ENCODE data around the gene SETBP1. TPM values are rescaled to one million over a fixed set of nuclear protein-coding genes. Genes with fewer than 3 reads are reported as not detected.

SETBP1 gene
- total RNA-seq, 1 donor from 2014 or later: 12.4 TPM

DNA sequence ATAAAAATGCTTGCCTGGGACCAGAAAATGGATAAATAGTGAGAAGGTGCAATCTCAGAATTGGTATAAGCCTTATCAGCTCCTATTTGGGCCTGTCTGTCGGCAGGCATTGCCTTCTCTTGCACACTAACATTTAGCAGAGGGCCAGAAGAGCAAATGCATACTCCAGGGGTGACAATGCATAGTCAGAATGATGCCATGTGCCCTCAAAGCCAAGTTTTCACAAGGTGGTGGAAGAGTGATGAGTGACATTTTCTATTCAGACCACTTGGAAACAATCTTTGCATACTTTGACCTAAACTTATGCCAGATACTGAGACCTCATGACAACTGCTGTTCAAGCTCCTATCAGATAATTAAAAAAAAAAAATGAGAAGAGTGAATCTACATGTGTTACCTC is 276.3 kb downstream of the SETBP1 start:
- Histone ChIP-seq H3K79me2 (ENCODE audit: insufficient read depth, low read length) (no peaks in the 10 kb centered on the region), H3K4me2 (ENCODE audit: low read length) (no peak overlapping the region), H3K27me3 (ENCODE audit: insufficient read depth, low read length) (no peaks in the 10 kb centered on the region), H3K4me3 (ENCODE audit: insufficient read depth, low read depth, low read length) (no peak overlapping the region), H4K20me1 (ENCODE audit: insufficient read depth, low read length) (no peaks in the 10 kb centered on the region), H3K36me3 (ENCODE audit: insufficient read depth, low read length) (no peaks in the 10 kb centered on the region), H3K27ac (ENCODE audit: low read depth, low read length) (no peak overlapping the region), H3K9ac (ENCODE audit: low read length) (no peak overlapping the region), H3K4me1 (ENCODE audit: insufficient read depth, low read length) (peaks cover 6% of the 10 kb centered on the region), H3K9me3 (ENCODE audit: insufficient read depth, low read depth, low read length) (no peaks in the 10 kb centered on the region), H2AFZ (ENCODE audit: low read depth, low read length) (no peak overlapping the region)
- H3K4me3 Mint-ChIP-seq (ENCODE audit: unreplicated experiment): no peak overlapping the region
- peaks cover 7% of the 10 kb centered on the region for H3K36me3 Mint-ChIP-seq (ENCODE audit: low read depth, unreplicated experiment)
- H3K9me3 Mint-ChIP-seq (ENCODE audit: unreplicated experiment): peaks cover 1% of the 10 kb centered on the region
- H3K27me3 Mint-ChIP-seq (ENCODE audit: low read depth, unreplicated experiment): no peaks in the 10 kb centered on the region
- DNase-seq (ENCODE audit: low read depth) (no peak), FAIRE-seq (no peak)
- peaks cover 5% of the 10 kb centered on the region for H3K4me1 Mint-ChIP-seq (ENCODE audit: low read depth, unreplicated experiment)
- no peak for TF ChIP-seq EZH2 (IDR thresholded peaks at IDR 0.05; ENCODE audit: insufficient read depth, low read length)
- TF ChIP-seq, protein P1, sequence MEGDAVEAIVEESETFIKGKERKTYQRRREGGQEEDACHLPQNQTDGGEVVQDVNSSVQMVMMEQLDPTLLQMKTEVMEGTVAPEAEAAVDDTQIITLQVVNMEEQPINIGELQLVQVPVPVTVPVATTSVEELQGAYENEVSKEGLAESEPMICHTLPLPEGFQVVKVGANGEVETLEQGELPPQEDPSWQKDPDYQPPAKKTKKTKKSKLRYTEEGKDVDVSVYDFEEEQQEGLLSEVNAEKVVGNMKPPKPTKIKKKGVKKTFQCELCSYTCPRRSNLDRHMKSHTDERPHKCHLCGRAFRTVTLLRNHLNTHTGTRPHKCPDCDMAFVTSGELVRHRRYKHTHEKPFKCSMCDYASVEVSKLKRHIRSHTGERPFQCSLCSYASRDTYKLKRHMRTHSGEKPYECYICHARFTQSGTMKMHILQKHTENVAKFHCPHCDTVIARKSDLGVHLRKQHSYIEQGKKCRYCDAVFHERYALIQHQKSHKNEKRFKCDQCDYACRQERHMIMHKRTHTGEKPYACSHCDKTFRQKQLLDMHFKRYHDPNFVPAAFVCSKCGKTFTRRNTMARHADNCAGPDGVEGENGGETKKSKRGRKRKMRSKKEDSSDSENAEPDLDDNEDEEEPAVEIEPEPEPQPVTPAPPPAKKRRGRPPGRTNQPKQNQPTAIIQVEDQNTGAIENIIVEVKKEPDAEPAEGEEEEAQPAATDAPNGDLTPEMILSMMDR (IDR thresholded peaks at IDR 0.05; ENCODE audit: insufficient read depth, low read depth, low read length): no peak
- no peak overlapping the region for H3K27ac Mint-ChIP-seq (ENCODE audit: unreplicated experiment)

DNA sequence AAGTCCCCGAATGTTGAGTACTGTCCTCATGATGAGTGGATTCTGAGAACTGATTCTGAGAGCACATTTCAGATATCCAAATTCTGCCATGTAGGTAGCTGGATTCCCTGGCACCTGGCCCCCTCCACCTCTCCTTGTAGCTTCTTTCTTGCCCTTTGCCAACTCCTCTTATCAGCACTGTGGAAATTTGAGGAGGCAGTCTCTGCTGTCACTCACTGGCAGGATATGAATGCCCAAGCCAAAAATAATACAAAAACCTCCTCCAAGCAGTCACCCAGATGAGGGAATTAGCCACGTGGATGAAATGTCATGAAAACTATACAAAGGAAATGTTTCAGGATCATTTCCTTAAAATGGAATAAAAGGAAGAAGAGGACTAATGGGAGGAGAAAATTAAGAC is 276.8 kb downstream of the SETBP1 start:
- H2AFZ ChIP-seq (ENCODE audit: low read depth, low read length): no peak overlapping the region
- no peak for TF ChIP-seq EZH2 (IDR thresholded peaks at IDR 0.05; ENCODE audit: insufficient read depth, low read length)
- Mint-ChIP-seq H3K27ac (ENCODE audit: unreplicated experiment) (no peak overlapping the region), H3K9me3 (ENCODE audit: unreplicated experiment) (peaks cover 1% of the 10 kb centered on the region), H3K4me3 (ENCODE audit: unreplicated experiment) (no peak overlapping the region), H3K36me3 (ENCODE audit: low read depth, unreplicated experiment) (peaks cover 6% of the 10 kb centered on the region), H3K4me1 (ENCODE audit: low read depth, unreplicated experiment) (peaks cover 5% of the 10 kb centered on the region), H3K27me3 (ENCODE audit: low read depth, unreplicated experiment) (no peaks in the 10 kb centered on the region)
- H3K79me2 ChIP-seq (ENCODE audit: insufficient read depth, low read length): no peaks in the 10 kb centered on the region
- no peak for DNase-seq (ENCODE audit: low read depth)
- H3K36me3 ChIP-seq (ENCODE audit: insufficient read depth, low read length): no peaks in the 10 kb centered on the region
- no peak for FAIRE-seq
- no peak overlapping the region for H3K4me2 ChIP-seq (ENCODE audit: low read length)
- no peak overlapping the region for H3K9ac ChIP-seq (ENCODE audit: low read length)
- no peaks in the 10 kb centered on the region for H3K9me3 ChIP-seq (ENCODE audit: insufficient read depth, low read depth, low read length)
- no peaks in the 10 kb centered on the region for H3K27me3 ChIP-seq (ENCODE audit: insufficient read depth, low read length)
- H3K4me1 ChIP-seq (ENCODE audit: insufficient read depth, low read length): peaks cover 6% of the 10 kb centered on the region
- no peak overlapping the region for H3K27ac ChIP-seq (ENCODE audit: low read depth, low read length)
- H4K20me1 ChIP-seq (ENCODE audit: insufficient read depth, low read length): no peaks in the 10 kb centered on the region
- H3K4me3 ChIP-seq (ENCODE audit: insufficient read depth, low read depth, low read length): no peak overlapping the region

DNA sequence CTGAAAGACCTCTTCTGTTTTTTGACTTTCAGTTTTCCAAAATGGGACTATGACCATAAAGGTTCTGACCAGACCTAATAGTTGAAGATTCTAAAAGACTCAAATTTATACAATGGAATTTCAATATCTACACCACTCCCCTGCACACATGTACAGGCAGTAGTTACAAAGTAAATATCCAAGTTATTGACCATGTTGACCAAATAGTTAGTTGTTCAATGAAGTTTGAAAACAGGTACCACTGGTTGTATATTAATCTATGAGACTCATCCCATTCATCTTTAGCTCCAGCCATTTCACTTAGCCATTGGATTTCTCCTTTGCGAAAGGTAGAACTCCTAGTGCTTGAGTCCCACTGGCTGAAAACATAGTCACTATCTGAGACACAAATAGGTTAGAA is 277.4 kb downstream of the SETBP1 start:
- no peak overlapping the region for H3K27ac ChIP-seq (ENCODE audit: low read depth, low read length)
- no peak overlapping the region for H3K27ac Mint-ChIP-seq (ENCODE audit: unreplicated experiment)
- no peaks in the 10 kb centered on the region for H3K79me2 ChIP-seq (ENCODE audit: insufficient read depth, low read length)
- no peaks in the 10 kb centered on the region for H3K9me3 ChIP-seq (ENCODE audit: insufficient read depth, low read depth, low read length)
- no peaks in the 10 kb centered on the region for H3K27me3 ChIP-seq (ENCODE audit: insufficient read depth, low read length)
- H3K4me1 ChIP-seq (ENCODE audit: insufficient read depth, low read length): peaks cover 6% of the 10 kb centered on the region
- H3K36me3 ChIP-seq (ENCODE audit: insufficient read depth, low read length): no peaks in the 10 kb centered on the region
- peaks cover 5% of the 10 kb centered on the region for H3K4me1 Mint-ChIP-seq (ENCODE audit: low read depth, unreplicated experiment)
- H3K36me3 Mint-ChIP-seq (ENCODE audit: low read depth, unreplicated experiment): peaks cover 5% of the 10 kb centered on the region
- DNase-seq (ENCODE audit: low read depth) (no peak), FAIRE-seq (peak; percentile 50)
- no peaks in the 10 kb centered on the region for H3K27me3 Mint-ChIP-seq (ENCODE audit: low read depth, unreplicated experiment)
- peaks cover 1% of the 10 kb centered on the region for H3K9me3 Mint-ChIP-seq (ENCODE audit: unreplicated experiment)
- H2AFZ ChIP-seq (ENCODE audit: low read depth, low read length): no peak overlapping the region
- H3K4me2 ChIP-seq (ENCODE audit: low read length): no peak overlapping the region
- H4K20me1 ChIP-seq (ENCODE audit: insufficient read depth, low read length): no peaks in the 10 kb centered on the region
- no peak overlapping the region for H3K9ac ChIP-seq (ENCODE audit: low read length)
- TF ChIP-seq EZH2 (IDR thresholded peaks at IDR 0.05; ENCODE audit: insufficient read depth, low read length): no peak
- TF ChIP-seq, protein P1 (IDR thresholded peaks at IDR 0.05; ENCODE audit: insufficient read depth, low read depth, low read length): no peak
- no peak overlapping the region for H3K4me3 ChIP-seq (ENCODE audit: insufficient read depth, low read depth, low read length)
- H3K4me3 Mint-ChIP-seq (ENCODE audit: unreplicated experiment): no peak overlapping the region

Measured in astrocyte (in vitro differentiated cells and primary cell).